ENCODE results near the gene MMP23B. TPM values are rescaled to one million over a fixed set of nuclear protein-coding genes. Genes with fewer than 3 reads are reported as not detected.

The MMP23B gene
- total and polyA plus RNA-seq, 2 experiments from 2014 or later, result 73.4 to 136 TPM

DNA sequence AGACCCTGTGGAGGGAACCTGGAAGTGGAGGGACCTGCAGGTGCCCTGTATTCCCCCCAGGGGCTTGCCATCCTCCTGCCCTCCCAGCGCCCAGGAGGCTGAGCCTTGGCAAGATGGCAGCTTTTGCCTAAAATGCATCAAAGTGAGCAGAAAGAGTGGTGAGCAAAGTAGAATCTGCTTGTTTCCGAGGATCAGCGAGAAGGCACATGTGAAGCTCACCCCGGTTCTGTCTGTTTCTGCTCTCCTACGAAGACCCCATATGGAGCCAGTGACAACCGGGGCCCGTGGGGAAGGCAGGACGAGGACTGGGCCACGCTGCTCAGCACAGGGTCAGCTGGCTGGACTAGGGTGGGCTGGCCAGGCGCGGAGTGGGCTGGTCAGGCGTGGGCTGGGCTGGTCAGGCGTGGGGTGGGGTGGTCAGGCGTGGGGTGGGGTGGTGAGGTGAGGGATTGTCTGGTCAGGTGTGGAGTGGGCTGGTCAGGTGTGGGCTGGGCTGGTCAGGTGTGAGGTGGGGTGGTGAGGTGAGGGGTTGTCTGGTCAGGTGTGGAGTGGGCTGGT is 26.9 kb upstream of the MMP23B start:
- no peaks in the 10 kb centered on the region for H3K79me2 ChIP-seq
- H3K36me3 ChIP-seq (replicated peaks; ENCODE audit: insufficient read depth, low read depth), result no peaks in the 10 kb centered on the region
- H3K4me2 ChIP-seq, result no peak overlapping the region
- H3K4me1 ChIP-seq (ENCODE audit: insufficient read depth), result peaks cover 3% of the 10 kb centered on the region
- no peak overlapping the region for H2AFZ ChIP-seq
- WGBS (ENCODE audit: low lambda C conversion rate, missing lambda C conversion rate), result 85% methylated on average over 12 of the region's 14 CpGs
- H3K9me3 ChIP-seq (ENCODE audit: low read depth), result no peaks in the 10 kb centered on the region
- peaks cover 35% of the 10 kb centered on the region for H3K27me3 ChIP-seq
- DNase-seq (ENCODE audit: low spot score), result no peak
- no peak overlapping the region for H3K4me3 ChIP-seq
- TF ChIP-seq EZH2phosphoT487 (IDR thresholded peaks at IDR 0.05; ENCODE audit: low read depth, severe bottlenecking, unreplicated experiment), result no peak
- TF ChIP-seq EZH2 (IDR thresholded peaks at IDR 0.05; ENCODE audit: borderline replicate concordance), result no peak
- no peak overlapping the region for H3K27ac ChIP-seq
- no peaks in the 10 kb centered on the region for H4K20me1 ChIP-seq (ENCODE audit: insufficient read depth, poor library complexity, severe bottlenecking)
- H3K9me2 ChIP-seq (replicated peaks; ENCODE audit: insufficient read depth), result no peaks in the 10 kb centered on the region

DNA sequence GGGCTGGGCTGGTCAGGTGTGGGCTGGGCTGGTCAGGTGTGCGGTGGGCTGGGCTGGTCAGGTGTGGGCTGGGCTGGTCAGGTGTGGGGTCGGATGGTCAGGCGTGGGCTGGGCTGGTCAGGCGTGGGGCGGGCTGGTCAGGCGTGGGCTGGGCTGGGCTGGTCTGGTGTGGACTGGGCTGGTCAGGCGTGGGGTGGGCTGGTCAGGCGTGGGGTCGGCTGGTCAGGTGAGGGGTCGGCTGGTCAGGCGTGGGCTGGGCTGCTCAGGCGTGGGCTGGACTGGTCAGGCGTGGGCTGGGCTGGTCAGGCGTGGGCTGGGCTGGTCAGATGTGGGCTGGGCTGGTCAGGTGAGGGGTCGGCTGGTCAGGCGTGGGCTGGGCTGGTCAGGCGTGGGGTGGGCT is 26.2 kb upstream of the MMP23B start:
- Histone ChIP-seq H3K9me2 (replicated peaks; ENCODE audit: insufficient read depth) (no peaks in the 10 kb centered on the region), H4K20me1 (ENCODE audit: insufficient read depth, poor library complexity, severe bottlenecking) (no peaks in the 10 kb centered on the region), H2AFZ (no peak overlapping the region), H3K36me3 (replicated peaks; ENCODE audit: insufficient read depth, low read depth) (no peaks in the 10 kb centered on the region), H3K27ac (no peak overlapping the region), H3K9me3 (ENCODE audit: low read depth) (no peaks in the 10 kb centered on the region), H3K4me2 (no peak overlapping the region), H3K27me3 (peaks cover 29% of the 10 kb centered on the region), H3K4me1 (ENCODE audit: insufficient read depth) (no peaks in the 10 kb centered on the region), H3K79me2 (no peaks in the 10 kb centered on the region), H3K4me3 (no peak overlapping the region)
- 90% methylated on average over 2 of the region's 17 CpGs for WGBS (ENCODE audit: low lambda C conversion rate, missing lambda C conversion rate)
- TF ChIP-seq EZH2 (IDR thresholded peaks at IDR 0.05; ENCODE audit: borderline replicate concordance), result no peak
- TF ChIP-seq, protein P1, sequence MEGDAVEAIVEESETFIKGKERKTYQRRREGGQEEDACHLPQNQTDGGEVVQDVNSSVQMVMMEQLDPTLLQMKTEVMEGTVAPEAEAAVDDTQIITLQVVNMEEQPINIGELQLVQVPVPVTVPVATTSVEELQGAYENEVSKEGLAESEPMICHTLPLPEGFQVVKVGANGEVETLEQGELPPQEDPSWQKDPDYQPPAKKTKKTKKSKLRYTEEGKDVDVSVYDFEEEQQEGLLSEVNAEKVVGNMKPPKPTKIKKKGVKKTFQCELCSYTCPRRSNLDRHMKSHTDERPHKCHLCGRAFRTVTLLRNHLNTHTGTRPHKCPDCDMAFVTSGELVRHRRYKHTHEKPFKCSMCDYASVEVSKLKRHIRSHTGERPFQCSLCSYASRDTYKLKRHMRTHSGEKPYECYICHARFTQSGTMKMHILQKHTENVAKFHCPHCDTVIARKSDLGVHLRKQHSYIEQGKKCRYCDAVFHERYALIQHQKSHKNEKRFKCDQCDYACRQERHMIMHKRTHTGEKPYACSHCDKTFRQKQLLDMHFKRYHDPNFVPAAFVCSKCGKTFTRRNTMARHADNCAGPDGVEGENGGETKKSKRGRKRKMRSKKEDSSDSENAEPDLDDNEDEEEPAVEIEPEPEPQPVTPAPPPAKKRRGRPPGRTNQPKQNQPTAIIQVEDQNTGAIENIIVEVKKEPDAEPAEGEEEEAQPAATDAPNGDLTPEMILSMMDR (IDR thresholded peaks at IDR 0.05; ENCODE audit: poor library complexity), result no peak
- no peak for TF ChIP-seq EZH2phosphoT487 (IDR thresholded peaks at IDR 0.05; ENCODE audit: low read depth, severe bottlenecking, unreplicated experiment)
- DNase-seq (ENCODE audit: low spot score), result no peak

DNA sequence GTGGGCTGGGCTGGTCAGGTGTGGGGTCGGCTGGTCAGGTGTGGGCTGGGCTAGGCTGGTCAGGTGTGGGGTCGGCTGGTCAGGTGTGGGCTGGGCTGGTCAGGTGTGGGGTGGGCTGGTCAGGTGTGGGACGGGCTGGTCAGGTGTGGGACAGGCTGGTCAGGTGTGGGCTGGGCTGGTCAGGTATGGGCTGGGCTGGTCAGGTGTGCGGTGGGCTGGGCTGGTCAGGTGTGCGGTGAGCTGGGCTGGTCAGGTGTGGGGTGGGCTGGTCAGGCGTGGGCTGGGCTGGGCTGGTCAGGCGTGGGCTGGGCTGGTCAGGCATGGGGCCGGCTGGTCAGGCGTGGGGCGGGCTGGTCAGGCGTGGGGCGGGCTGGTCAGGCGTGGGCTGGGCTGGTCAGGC is 25.7 kb upstream of the MMP23B start:
- no peaks in the 10 kb centered on the region for H3K79me2 ChIP-seq
- no peaks in the 10 kb centered on the region for H4K20me1 ChIP-seq (ENCODE audit: insufficient read depth, poor library complexity, severe bottlenecking)
- no peaks in the 10 kb centered on the region for H3K9me3 ChIP-seq (ENCODE audit: low read depth)
- H3K27me3 ChIP-seq, result peaks cover 24% of the 10 kb centered on the region
- no peaks in the 10 kb centered on the region for H3K9me2 ChIP-seq (replicated peaks; ENCODE audit: insufficient read depth)
- H3K4me2 ChIP-seq, result no peak overlapping the region
- no peaks in the 10 kb centered on the region for H3K36me3 ChIP-seq (replicated peaks; ENCODE audit: insufficient read depth, low read depth)
- no peak for DNase-seq (ENCODE audit: low spot score)
- TF ChIP-seq EZH2phosphoT487 (IDR thresholded peaks at IDR 0.05; ENCODE audit: low read depth, severe bottlenecking, unreplicated experiment) (no peak), EZH2 (IDR thresholded peaks at IDR 0.05; ENCODE audit: borderline replicate concordance) (no peak)
- TF ChIP-seq, protein P1 (IDR thresholded peaks at IDR 0.05; ENCODE audit: poor library complexity), result no peak
- WGBS (ENCODE audit: low lambda C conversion rate, missing lambda C conversion rate), result 100% methylated on average over 2 of the region's 13 CpGs
- no peak overlapping the region for H2AFZ ChIP-seq
- no peak overlapping the region for H3K27ac ChIP-seq
- H3K4me3 ChIP-seq, result no peak overlapping the region
- H3K4me1 ChIP-seq (ENCODE audit: insufficient read depth), result no peaks in the 10 kb centered on the region

- peaks cover 24% of the 10 kb centered on the region for H3K79me2 ChIP-seq
- peaks cover 10% of the 10 kb centered on the region for H3K4me1 ChIP-seq (ENCODE audit: insufficient read depth)
- 78% methylated on average over 12 of the region's 12 CpGs for WGBS (ENCODE audit: low lambda C conversion rate, missing lambda C conversion rate)
- H3K9me3 ChIP-seq (ENCODE audit: low read depth), result no peaks in the 10 kb centered on the region
- H3K4me2 ChIP-seq, result no peak overlapping the region
- H3K27me3 ChIP-seq, result no peaks in the 10 kb centered on the region
- peaks cover 7% of the 10 kb centered on the region for H4K20me1 ChIP-seq (ENCODE audit: insufficient read depth, poor library complexity, severe bottlenecking)
- TF ChIP-seq, protein P1 (IDR thresholded peaks at IDR 0.05; ENCODE audit: poor library complexity), result no peak
- TF ChIP-seq EZH2phosphoT487 (IDR thresholded peaks at IDR 0.05; ENCODE audit: low read depth, severe bottlenecking, unreplicated experiment) (no peak), EZH2 (IDR thresholded peaks at IDR 0.05; ENCODE audit: borderline replicate concordance) (no peak)
- H3K4me3 ChIP-seq, result no peak overlapping the region
- H3K9me2 ChIP-seq (replicated peaks; ENCODE audit: insufficient read depth), result no peaks in the 10 kb centered on the region
- H3K36me3 ChIP-seq (replicated peaks; ENCODE audit: insufficient read depth, low read depth), result no peaks in the 10 kb centered on the region
- DNase-seq (ENCODE audit: low spot score), result no peak
- no peak overlapping the region for H3K27ac ChIP-seq
- H2AFZ ChIP-seq, result no peak overlapping the region
Measured at GRCh38 chr1:1609822-1610485, 22.0 kb upstream of the MMP23B start.
